ENCODE results near the gene STK32C.
"Not testable (repeated sequence)": the region's sequence is repeated elsewhere in the genome, so short reads cannot be mapped to it uniquely, and the experiment has no call there.

The STK32C gene

DNA sequence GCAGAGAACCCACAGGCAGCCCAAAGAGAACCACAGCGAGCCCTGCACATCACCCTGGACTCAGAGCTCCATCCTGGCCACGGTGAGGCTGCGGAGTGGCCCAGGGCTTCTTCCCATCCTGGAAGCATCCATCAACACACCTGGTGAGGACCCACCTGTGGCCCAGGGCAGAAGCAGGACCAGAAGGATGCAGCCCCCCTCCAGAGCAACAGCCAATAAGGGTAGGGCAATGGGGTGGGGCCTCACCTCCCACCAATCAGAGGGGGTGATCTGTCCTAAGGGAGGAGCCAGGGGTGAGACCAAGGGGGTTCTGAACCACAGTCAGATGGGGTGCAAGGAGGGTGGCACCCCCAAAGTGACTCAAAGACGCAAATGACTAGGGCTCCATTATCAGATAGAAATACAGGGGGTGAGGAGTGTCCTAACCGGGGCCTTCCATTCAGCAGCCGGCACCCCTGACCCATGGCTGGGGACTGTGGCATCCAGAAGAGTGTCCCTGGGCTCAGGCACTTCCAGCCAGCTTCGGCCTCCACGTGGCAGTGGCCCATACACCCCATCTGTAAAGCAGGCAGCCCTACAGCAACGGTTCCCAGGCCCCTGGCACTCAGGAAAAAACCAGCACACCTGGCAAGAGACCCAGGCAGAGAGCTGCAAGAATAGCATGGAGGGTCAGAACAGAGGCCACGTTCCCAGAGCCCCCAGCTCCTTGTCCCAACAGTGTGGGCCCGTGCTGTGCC is 36.9 kb downstream of the STK32C start:
- peaks cover 22% of the 10 kb centered on the region; the same call in 1 of the 2 replicates for H4K20me1 ChIP-seq
- H3K4me1 ChIP-seq: peaks cover 44% of the 10 kb centered on the region
- H3K36me3 ChIP-seq: no peaks in the 10 kb centered on the region
- no peak for TF ChIP-seq Cebpa-rat (IDR thresholded peaks at IDR 0.05)
- H3K4me2 ChIP-seq: no peak overlapping the region
- H3K9me3 ChIP-seq: no peaks in the 10 kb centered on the region
- H3K4me3 ChIP-seq: no peak overlapping the region
- no peaks in the 10 kb centered on the region for H3K27me3 ChIP-seq
- H3K9ac ChIP-seq: no peak overlapping the region
- H3K27ac ChIP-seq: no peak overlapping the region

- Histone ChIP-seq H3K9ac (no peak overlapping the region), H3K27me3 (no peaks in the 10 kb centered on the region), H3K4me3 (no peak overlapping the region), H3K4me1 (peaks cover 38% of the 10 kb centered on the region), H3K27ac (no peak overlapping the region), H4K20me1 (peaks cover 22% of the 10 kb centered on the region; the same call in 1 of the 2 replicates), H3K4me2 (no peak overlapping the region), H3K9me3 (no peaks in the 10 kb centered on the region), H3K36me3 (no peaks in the 10 kb centered on the region)
- TF ChIP-seq Cebpa-rat (IDR thresholded peaks at IDR 0.05): no peak
These were observed 37.5 kb downstream of the STK32C start for GRCh38 chr10:132270256-132270655.

GRCh38 chr10:132269266-132270230 is 38.2 kb downstream of the STK32C start:
- H4K20me1 ChIP-seq: peaks cover 15% of the 10 kb centered on the region; the same call in 1 of the 2 replicates

GRCh38 chr10:132267916-132268315 is 39.8 kb downstream of the STK32C start:
- H3K4me2 ChIP-seq, H4K20me1 ChIP-seq: not testable (repeated sequence)
- H3K4me1 ChIP-seq: peaks cover 28% of the 10 kb centered on the region

More at GRCh38 chr10:132269266-132270230, 38.2 kb downstream of the STK32C start:
- no peak overlapping the region for H3K27ac ChIP-seq
- H3K9me3 ChIP-seq: no peaks in the 10 kb centered on the region
- H3K9ac ChIP-seq: no peak overlapping the region
- H3K36me3 ChIP-seq: no peaks in the 10 kb centered on the region
- no peak for TF ChIP-seq Cebpa-rat (IDR thresholded peaks at IDR 0.05)
- H3K27me3 ChIP-seq: no peaks in the 10 kb centered on the region
- no peak overlapping the region for H3K4me3 ChIP-seq
- H3K4me2 ChIP-seq: no peak overlapping the region
- peaks cover 30% of the 10 kb centered on the region for H3K4me1 ChIP-seq

GRCh38 chr10:132266594-132267161 is 41.1 kb downstream of the STK32C start:
- no peak overlapping the region for H3K27ac ChIP-seq
- H3K4me3 ChIP-seq: no peak overlapping the region
- H3K36me3 ChIP-seq: no peaks in the 10 kb centered on the region
- no peak for TF ChIP-seq Cebpa-rat (IDR thresholded peaks at IDR 0.05)
- peaks cover 21% of the 10 kb centered on the region for H3K4me1 ChIP-seq
- no peaks in the 10 kb centered on the region for H3K9me3 ChIP-seq
- H4K20me1 ChIP-seq: no peaks in the 10 kb centered on the region
- H3K27me3 ChIP-seq: no peaks in the 10 kb centered on the region
- peak overlapping the region; percentile 26 for H3K4me2 ChIP-seq
- no peak overlapping the region for H3K9ac ChIP-seq

More at GRCh38 chr10:132267916-132268315, 39.8 kb downstream of the STK32C start:
- H3K36me3 ChIP-seq, H3K9ac ChIP-seq, H3K27me3 ChIP-seq, H3K9me3 ChIP-seq, H3K4me3 ChIP-seq, H3K27ac ChIP-seq: not testable (repeated sequence)

GRCh38 chr10:132265890-132266496 is 41.8 kb downstream of the STK32C start:
- H3K27ac ChIP-seq: no peak overlapping the region
- peak overlapping the region; percentile 26 for H3K4me2 ChIP-seq
- no peaks in the 10 kb centered on the region for H3K9me3 ChIP-seq
- no peak overlapping the region for H3K4me3 ChIP-seq
- TF ChIP-seq Cebpa-rat (IDR thresholded peaks at IDR 0.05): no peak
- no peaks in the 10 kb centered on the region for H4K20me1 ChIP-seq
- H3K27me3 ChIP-seq: no peaks in the 10 kb centered on the region
- peaks cover 21% of the 10 kb centered on the region for H3K4me1 ChIP-seq
- H3K9ac ChIP-seq: no peak overlapping the region
- no peaks in the 10 kb centered on the region for H3K36me3 ChIP-seq

DNA sequence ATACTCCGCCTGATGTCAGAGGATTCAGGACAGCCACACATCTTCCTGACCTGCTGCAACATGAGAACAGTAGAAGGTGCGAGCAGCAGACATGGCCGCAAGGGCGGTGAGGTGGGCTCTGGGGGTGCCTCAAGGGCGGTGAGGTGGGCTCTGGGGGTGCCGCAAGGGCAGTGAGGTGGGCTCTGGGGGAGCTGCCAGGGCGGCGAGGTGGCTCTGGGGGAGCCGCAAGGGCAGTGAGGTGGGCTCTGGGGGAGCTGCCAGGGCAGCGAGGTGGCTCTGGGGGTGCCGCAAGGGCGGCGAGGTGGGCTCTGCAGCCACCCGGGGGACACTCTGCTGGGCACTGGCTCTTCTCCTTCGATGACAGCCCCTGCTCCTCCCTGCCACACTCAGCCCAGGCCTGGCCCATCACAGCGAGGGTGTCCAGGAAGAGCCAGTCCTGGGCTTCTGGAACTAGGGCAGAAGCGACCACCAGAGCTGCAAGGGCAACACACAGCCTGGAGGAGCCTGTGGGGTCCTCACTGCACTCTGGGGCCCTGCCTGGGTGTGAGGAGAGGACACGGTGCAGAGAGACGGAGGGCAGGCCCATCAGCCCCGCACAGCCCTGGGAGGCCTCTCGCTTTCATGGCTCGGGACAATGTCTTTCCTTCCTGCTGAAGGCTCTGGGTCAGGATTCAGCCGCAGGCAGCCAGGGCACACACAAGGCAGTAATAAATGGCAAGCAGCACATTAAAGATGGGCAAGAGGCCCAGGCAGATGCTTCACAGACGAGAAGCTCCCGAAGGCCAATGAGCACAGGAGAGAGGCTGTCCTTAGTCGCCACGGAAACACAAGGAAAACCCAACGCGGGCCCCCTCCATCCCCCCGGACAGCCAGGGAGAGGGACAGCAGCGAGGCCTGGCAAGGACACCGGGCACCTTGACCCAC is 42.5 kb downstream of the STK32C start:
- Histone ChIP-seq H3K9ac (no peak overlapping the region), H3K4me3 (no peak overlapping the region), H4K20me1 (no peaks in the 10 kb centered on the region), H3K4me1 (peaks cover 21% of the 10 kb centered on the region), H3K27ac (0 out of 2 replicates have a peak overlapping the region, but pooled peaks have one; percentile 9), H3K9me3 (no peaks in the 10 kb centered on the region), H3K27me3 (no peaks in the 10 kb centered on the region), H3K36me3 (no peaks in the 10 kb centered on the region), H3K4me2 (no peak overlapping the region)
- TF ChIP-seq Cebpa-rat (IDR thresholded peaks at IDR 0.05): no peak

DNA sequence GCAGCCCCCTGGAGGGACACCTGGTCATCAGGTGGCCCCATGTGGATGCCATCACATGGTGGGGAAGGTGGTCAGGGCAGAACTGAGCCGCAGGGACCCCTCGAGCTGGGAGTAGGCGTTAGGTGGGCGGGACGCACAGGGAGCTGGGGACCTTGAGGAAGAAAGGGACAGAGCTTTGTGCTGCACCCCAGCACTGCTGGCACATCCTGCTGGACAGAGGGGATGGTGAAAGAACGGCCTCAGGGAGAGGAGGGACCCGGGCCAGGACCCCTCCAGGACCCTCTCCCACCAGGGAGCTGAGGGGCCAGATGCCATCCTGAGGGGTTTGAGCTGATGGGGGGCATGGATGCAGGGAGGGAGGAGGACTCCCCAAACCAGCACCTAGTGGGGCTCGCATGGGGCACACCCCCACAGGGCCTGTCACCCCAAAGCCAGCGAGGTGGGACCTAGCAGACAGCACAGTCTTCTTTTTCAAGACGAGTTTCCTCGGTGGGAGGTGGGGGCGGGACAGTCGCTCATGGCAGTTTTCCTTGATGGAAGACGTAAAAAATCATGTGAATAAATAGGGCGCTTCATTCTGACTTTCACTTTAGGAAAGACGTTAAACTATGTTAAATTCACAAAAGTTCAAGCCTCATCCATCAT is 43.3 kb downstream of the STK32C start:
- Histone ChIP-seq H3K4me3 (no peak overlapping the region), H3K9ac (no peak overlapping the region), H4K20me1 (no peaks in the 10 kb centered on the region), H3K9me3 (no peaks in the 10 kb centered on the region), H3K4me2 (no peak overlapping the region), H3K4me1 (peaks cover 13% of the 10 kb centered on the region), H3K36me3 (no peaks in the 10 kb centered on the region), H3K27ac (no peak overlapping the region), H3K27me3 (no peaks in the 10 kb centered on the region)
- TF ChIP-seq Cebpa-rat (IDR thresholded peaks at IDR 0.05): no peak
